HG02970 (cell line): ENCODE measurements around the gene INTS3.
"Not testable (repeated sequence)": the region's sequence is repeated elsewhere in the genome, so short reads cannot be mapped to it uniquely, and the experiment has no call there.

Experiments
- ATAC-seq: cut with Tn5 transposase; IDR thresholded peaks from one replicate; pipeline ENCODE4 v1.9.1; 2021; ENCODE audit warnings: mild to moderate bottlenecking, moderate library complexity, moderate number of reproducible peaks; ENCODE audit not compliant: unreplicated experiment, low FRiP score

Gene INTS3

DNA sequence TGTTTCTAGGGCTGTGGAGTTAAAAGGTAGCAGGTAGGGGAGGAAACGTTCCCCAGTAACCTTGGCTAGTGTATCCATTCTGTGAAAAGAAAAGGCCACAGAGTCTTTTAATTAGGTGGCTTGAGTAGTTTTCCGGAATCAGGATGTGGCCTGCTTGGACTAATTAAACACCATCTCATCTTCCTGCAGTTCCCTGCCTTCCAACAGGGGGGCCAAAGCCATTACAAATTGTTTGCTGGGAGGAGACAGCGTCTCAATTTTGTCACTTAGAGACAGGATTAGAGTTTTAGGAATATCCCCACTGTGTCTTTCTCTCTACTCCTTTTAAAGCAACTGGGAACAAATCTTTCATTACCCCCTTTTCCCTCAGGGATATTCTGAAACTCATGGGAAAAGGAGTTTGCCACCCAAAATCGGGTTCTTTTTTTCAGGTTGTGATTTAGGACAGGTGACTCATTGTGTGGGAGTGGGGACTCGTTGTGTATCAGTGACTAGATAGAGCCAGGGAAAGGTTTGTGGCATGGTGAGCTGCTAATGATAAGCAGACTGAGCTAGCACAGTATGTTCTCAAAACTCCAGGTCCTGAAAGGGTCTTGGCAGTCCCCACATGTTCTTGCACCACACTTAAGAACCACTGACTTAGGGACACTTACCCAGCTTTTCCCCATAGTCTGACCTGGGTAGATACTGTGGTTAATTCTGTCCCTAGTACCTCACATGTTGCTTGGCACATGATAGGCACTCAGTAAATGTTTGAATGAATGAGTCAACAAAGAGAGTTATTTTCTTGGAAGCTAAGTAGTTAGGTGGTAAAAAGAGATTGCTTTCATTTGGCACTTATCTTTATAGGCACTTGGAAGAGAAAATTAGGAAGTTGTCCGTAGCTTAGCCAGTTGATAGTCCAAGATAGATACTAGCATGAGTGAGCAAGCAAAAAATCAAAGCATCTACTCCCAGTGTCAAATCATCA lies 22.5 kb downstream of the INTS3 start:
- ATAC-seq, result no peak

DNA sequence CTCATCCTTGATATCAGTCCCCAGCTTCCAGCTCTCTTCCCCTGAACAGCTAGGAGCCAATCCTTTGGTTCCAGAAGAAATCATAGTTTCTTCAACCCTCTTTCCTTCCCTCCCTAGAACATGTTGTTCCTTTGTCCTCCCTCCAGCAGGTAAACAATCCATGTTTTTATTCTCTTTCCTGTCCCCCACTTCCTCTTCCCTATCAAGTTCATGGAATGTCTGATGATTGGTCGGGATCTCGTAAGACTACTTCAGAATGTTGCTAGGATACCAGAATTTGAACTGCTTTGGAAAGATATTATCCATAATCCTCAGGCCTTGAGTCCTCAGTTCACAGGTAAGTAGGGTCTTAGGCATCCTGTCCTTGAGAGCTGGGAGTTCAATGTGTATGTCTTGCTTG lies 24.2 kb downstream of the INTS3 start:
- ATAC-seq, result no peak

DNA sequence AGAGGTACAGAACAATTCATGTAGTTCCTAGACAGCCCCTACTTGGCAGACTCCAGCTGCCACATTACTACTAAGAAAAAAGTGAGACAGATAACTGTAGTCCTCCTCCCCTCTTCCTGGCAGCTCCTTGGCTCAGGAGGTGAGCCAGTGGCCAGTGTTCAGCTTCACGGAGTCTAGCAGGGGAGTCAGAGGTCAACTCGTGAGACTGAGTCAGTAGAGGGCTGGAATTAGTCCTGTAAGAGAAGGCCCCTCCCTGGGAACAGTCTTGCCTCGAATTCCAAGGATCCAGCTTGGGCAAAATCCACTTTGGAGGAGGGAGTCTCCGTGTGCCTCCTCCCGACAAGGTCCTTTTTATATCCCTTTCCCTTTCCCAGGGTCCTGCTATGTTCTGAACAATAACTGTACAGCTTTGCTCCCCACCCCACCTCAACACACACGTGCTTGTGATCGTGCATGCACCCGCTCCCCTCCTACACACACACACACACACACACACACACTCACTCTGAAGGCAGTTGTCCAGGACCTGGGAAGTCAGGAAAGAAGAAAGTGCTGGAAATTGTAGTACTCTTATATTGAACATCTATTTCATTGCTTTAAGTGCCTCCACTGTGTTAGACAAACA lies 24.8 kb downstream of the INTS3 start:
- ATAC-seq, result no peak

DNA sequence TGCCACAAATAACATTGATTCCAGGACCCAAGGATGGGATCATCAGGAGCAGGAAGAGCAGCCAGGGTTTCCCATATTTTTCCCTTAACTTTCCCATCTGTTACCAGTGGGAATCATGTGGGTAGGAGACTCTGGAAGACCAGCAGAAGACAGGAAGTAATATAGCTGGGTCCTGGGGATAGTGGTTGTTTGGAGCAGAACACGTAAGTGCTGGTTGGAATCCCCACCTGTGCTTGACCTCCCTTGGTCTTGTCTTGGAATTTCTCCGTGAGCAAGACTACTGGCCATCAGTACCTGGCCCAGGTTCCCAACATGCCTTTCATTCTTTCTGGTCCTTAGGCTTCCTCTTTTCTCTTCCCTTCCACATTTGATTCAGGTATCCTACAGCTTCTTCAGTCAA lies 26.4 kb downstream of the INTS3 start:
- no peak for ATAC-seq

DNA sequence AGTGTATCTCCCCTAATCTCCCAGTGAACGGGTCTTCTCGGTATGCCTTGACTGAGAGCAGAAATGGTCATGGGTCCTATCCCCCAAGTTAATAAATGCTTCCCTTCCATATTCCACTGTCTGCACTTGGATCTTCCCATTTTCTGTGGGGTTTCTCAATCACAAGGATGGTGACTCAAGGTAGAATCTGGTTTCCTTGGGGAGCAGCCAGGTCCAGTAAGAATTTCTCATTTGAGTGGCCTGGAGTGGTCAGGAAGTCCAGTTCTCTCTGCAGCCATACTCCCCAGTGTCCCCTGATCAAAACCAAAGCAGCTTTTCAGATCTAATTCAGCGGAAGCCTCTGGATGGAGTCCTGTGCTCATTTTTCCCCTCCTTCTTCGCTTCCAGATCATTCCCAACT lies 32.6 kb downstream of the INTS3 start:
- no peak for ATAC-seq

DNA sequence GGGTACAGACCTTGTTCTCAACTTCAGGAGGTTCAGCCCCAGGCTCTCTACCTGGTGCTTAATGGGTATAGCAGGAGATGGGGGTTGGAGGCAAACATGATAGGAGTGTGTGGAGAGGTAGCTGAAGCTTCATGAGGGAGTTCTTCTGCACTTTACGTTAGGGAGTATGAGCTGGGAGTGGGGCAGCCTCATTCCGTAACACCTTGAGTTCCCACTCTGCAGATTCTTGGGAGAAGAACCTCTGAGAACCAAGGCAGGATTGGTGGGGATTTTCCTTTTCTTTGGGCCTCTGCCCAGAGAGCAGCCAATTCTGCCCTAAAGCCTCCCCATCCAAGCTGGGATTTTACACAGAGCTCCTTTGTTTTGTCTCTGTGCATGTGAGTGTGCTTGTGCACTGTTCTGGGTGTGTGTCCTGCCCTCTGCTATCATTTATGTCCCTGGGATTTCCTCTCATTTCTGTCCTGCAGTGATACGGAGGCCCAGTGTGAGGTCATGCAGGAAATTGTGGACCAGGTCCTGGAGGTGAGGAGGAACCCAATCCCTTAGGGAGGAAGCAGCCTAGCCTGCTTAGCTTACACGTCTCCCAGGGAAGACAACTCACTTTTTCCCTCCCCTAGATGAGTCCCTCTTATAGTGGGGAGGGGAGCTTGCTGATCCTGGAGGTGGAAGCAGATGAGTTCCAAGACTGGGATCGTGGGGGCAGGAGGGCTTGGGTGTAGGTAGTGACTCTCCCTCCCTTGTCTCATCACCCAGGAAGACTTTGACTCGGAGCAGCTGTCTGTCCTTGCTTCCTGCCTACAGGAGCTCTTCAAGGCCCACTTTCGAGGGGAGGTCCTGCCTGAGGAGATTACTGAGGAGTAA lies 35.7 kb downstream of the INTS3 start:
- ATAC-seq, result no peak

DNA sequence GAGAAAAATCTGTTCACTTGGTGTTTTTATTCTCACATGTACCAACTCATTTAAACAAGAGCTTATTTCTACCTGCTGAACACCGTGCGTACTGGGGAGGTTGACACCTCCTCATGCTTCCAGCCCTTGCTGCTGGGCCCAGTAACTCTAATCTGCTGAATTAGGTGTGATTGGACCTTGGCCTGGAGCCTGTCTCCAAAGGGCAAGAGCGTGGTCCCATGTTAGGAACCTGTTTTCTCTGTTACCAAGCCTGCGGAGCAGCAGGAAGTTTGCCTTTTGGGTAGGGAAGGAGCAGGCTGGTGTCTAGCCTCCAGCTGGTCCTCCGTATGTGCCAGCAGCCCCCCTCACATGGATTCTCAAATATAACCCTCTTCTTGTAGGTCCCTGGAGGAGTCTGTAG lies 36.5 kb downstream of the INTS3 start:
- ATAC-seq, result no peak

DNA sequence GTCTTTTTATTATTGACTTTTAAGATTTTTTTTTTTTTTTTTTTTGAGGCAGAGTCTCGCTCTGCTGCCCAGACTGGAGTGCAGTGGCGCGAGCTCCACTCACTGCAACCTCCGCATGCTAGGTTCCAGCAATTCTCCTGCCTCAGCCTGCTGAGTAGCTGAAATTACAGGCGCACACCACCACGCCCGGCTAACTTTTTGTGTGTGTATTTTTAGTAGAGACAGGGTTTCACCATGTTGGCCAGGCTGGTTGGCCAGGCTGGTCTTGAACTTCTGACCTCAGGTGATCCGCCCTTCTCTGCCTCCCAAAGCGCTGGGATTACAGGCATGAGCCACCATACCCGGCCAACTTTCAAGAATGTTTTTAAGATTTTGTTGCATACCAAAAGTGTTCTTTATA lies 38.8 kb downstream of the INTS3 start:
- not testable (repeated sequence) for ATAC-seq

DNA sequence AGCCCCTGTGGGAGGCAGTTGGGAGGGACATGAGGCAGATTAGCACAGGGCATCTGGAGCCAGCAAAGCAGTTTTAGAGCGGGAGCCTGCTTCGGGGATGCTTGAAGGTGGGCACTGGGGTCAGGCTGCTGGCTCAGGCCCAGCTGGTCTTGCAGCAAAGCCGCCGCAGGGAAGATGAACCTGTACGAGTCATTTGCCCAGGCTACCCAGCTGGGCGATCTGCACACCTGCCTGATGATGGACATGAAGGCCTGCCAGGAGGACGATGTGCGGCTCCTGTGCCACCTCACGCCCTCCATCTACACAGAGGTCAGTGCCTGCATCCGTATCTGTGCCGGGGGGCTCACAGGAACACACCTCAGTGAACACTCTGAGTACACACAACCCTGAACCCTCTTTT lies 39.7 kb downstream of the INTS3 start:
- ATAC-seq, result no peak

DNA sequence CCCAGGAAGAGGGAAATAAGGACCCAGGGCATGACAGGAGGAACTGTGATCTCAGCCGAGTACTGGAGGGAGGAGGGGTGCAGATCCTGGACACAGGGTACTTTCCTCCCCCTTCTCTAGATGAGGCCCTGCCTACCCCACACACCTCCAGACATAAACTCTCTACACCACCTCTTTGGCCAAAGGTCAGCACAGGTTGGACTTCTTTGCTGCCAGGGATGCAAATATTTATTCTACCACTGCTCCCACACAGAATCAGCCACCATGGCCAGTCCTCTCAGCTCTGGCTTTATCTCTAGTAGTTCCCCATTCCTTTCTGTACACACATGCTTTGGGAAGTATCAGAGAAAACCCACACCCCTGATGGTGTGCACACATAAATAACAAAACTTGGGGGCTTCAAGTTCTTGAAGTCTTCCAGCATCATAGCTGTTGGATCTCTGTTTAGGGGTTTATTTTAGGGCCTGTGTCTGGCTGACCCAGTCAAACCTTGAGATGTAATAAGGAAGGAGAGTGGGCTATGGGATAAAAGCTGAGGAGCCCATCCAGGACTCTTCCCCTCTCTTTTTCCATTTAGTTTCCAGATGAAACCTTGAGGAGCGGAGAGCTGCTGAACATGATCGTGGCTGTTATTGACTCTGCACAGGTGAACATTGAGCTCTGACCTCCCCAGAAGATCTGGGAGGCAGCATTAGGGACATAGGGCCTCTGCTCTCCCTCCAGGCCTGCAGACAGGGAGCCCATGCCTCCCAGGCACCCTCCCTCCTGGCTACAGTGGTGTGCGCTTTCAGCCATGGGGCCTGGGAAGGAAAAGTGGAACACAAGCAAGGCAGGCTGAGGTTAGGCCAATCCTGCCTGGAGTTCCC lies 40.7 kb downstream of the INTS3 start:
- no peak for ATAC-seq

DNA sequence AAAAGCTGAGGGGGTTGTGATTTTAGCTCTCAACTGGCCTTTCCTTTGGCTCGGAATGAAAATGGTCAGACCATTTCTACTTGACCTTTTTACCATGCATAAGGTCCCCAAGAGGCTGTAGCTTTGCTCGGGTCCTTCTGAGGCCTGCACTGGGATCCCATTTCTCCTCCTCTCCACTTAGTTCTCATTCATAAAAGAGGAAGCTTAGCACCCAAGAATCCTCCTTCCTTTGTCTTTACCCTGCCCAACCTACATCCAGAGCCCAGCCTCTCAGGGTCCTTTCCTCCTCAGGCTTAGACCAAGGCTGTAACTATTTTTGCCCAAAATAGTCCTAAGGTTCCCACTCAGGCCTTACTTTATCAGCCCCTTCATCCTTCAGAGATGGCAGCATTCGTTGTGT lies 41.4 kb downstream of the INTS3 start:
- ATAC-seq, result no peak

DNA sequence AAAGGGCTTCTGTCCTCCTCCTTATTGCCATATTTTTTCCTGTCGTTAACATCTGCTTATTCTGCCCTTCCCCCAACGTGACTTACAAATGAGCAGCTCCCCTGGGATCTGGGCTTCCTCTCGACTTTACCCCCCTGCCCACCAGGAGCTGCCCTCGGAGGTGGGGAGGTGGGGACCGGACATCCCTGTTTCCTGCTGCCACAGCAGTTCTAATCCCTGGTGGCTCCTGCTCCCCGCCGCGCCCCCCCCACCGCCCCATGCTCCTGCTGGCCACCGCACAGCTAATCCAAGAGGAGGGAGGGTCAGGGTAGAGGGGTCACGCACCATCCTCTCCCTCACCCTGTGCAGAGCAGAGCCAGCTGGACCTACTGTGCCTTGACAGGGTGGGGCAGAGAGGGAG lies 42.9 kb downstream of the INTS3 start:
- ATAC-seq, result no peak

DNA sequence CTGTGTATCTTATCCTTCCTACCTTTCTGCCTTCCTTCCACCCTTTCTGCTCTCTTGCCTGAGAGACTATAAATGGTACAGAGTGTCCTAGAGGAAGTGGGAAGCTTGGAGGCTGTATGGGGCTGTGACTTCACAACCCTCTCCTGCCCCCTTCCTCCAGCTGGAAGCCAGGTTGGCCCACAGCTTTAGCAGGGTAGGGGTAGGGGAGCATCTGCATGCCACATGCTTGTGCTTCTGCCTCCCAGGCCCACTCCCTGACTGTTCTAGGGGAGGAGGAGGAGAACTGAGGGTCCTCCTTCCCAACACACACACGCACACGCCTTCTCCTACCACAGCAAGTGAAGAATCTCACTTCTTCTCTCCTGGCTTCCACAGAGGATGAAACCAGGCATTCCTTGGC lies 43.4 kb downstream of the INTS3 start:
- ATAC-seq, result no peak

DNA sequence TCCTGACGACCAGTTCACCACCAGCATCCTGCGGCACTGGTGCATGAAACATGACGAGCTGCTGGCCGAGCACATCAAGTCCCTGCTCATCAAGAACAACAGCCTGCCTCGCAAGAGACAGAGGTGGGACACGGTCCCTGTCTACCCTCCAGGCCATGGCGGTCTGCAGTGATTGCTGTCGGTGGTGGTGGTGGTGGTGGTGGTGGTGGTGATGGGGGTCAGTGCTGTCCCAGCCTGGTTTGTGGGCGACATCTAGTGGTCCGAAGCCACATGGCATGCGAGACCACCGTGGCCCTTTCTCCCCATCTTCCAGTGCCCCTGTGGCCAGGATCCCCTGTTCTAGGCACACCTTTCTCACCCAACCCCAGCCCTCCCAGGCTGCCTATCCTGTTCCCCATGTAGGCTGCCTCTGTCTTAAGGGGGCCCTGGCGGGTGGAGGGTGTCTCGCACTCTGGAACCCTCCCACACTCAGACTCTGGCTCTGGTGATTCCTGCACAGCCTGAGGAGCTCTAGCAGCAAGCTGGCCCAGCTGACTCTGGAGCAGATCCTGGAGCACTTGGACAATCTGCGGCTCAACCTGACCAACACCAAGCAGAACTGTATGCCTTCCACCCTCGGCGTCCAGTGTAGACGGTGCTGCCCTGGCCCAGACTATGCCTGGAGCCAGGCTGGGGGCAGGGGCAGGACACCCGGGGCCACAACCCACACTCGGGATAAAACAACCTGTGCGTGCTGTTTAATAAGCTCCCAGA lies 44.2 kb downstream of the INTS3 start:
- no peak for ATAC-seq

DNA sequence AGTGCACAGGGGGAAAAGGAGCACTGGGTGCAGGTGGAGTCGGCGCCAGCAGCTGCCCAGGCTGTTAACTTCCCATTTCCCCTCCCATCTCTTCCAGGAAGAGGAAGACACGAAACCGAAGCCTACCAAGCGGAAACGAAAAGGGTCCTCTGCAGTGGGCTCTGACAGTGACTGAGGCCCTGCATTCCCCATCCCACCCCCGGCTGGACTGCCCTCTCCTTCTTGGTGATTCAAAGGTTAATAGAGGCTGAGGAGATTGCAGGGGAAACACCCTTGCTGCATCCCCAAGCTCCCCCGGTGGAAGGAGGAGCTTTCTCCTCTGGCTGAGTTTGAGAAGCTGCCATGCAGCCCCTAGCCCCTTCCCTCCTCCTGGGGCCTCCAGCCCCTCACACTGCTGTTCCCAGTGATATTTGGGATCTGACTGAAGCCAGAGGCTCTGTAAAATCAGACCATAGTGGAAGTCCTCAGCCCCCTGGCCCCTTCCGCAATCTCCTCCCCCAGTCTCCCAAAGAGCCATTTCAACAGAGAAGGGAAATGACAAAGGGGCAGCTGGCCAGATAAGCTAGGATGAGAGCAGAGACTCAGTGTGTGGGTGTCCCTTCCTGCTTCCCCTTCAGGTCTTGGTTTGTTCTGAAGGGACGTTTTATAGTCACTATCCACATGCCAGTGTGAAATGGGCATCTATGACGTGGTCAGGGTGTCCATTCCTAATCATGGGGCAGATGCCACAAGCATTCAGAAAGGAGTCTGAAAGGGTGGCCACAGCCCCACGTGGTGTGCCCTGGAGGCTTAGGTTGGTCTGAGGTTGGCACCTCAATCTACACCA lies 45.5 kb downstream of the INTS3 start:
- ATAC-seq, result no peak

DNA sequence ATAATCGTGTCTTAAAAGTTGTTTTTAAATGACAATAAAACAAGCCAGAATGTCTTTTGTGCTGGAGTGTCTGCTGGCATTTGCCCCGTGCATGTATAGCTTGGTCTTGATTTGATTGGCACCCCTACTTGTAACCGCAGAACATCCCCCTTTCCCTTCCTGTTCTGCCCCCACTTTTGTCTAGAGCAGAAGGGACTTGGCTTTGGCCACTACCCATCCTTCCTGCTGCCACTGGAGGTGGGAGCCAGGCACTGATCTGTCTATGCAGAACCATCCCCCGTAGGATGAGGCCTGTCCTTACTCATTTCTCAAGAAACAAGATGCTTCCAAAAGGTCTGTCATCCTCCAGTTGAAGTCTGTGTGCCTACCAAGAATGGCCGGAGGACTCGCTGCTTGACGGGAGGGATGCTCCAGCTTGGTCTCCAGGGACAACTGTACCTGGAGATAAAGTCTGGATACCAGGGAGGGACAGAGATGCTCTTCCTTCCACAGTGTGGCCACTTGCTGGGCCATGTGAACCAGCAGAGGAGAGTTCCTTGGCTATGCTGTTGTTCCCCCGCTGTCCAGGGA lies 46.3 kb downstream of the INTS3 start:
- no peak for ATAC-seq

DNA sequence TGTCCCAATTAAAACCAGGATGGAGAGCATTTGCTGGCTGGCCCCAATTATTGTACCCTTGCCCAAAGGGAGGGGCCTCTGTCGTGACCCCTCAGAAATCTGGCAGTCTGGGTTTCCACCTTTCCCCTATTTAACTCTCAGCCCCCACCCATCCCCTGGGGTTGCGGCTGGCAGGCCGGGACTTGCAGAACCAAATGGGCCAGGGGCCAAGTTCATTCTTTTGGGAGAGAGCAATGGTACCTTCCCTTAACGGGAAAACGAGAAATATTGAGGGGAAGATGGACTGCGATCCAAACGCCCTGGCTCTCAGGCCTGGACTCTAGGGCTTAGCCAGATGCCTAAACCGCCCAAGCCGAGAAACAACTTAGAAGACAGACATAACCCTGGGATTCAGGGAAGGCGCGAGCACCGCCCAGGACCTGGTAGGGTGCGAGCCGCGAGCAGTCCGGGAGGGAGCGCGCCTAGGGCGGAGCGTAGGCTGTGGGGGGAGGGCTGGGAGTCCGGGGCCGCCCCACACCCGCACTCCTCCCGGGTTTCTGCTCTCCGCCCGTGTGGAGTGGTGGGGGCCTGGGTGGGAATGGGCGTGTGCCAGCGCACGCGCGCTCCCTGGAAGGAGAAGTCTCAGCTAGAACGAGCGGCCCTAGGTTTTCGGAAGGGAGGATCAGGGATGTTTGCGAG lies 47.1 kb downstream of the INTS3 start, which contains the start of gene SLC27A3:
Gene SLC27A3, plus strand, starts transcription at position 628 of the 678 bp plus-strand sequence. CDS start 91 bp downstream, outside the sequence.
- no peak for ATAC-seq
